Measurements from ENCODE around the gene KRIT1. TPM values are rescaled to one million over a fixed set of nuclear protein-coding genes. Genes with fewer than 3 reads are reported as not detected.
A peak's percentile ranks its signal among the peaks of the same experiment; 100 is the strongest.
"Not testable (repeated sequence)": the region's sequence is repeated elsewhere in the genome, so short reads cannot be mapped to it uniquely, and the experiment has no call there.

Gene KRIT1
- total RNA-seq, 4 donors from 2014 or later = 39.1 to 69.6 (median 59.2) TPM

- 10 to 13% methylated on average over 43 of the region's 60 CpGs for WGBS, 2 donors
- DNase-seq (ENCODE audit: low spot score in 2 of 2) = peak; percentile 85 to 97
- peak within 1 kb of the TSS; percentile 24 for H3K4me3 ChIP-seq (ENCODE audit: low read depth, poor library complexity, severe bottlenecking)
- TF ChIP-seq POLR2A (IDR thresholded peaks at IDR 0.05) (no peak), CTCF (IDR thresholded peaks at IDR 0.05) (peak in 1 of 3 donors; percentile 83)
- intact Hi-C loops (cut with DNase I; ENCODE audit: low total_unique reads) = no loop called here
Observed at GRCh38 chr7:92178928-92179924, 66.5 kb downstream of the KRIT1 start, which contains the start of gene LRRD1. LRRD1 (minus strand) TSS chr7:92179142; CDS start chr7:92165202, 13,940 bp downstream.

- TF ChIP-seq POLR2A (IDR thresholded peaks at IDR 0.05) = no peak
- TF ChIP-seq CTCF (IDR thresholded peaks at IDR 0.05) = no peak
- DNase-seq (ENCODE audit: low spot score in 2 of 2) = no peak
- no peak overlapping the region for H3K4me3 ChIP-seq (ENCODE audit: low read depth, poor library complexity, severe bottlenecking)
- intact Hi-C loops (cut with DNase I; ENCODE audit: low total_unique reads) = no loop called here
Observed at GRCh38 chr7:92177362-92177761, 68.4 kb downstream of the KRIT1 start.

- intact Hi-C loops (cut with DNase I; ENCODE audit: low total_unique reads); H3K4me3 ChIP-seq (ENCODE audit: low read depth, poor library complexity, severe bottlenecking); DNase-seq (ENCODE audit: low spot score in 2 of 2): not testable (repeated sequence)
- WGBS, 2 donors = 85 to 86% methylated on average over 2 of the region's 2 CpGs
Observed at GRCh38 chr7:92169529-92169928, 76.2 kb downstream of the KRIT1 start.

- no peak for DNase-seq (ENCODE audit: low spot score in 2 of 2)
- no peak for TF ChIP-seq POLR2A (IDR thresholded peaks at IDR 0.05)
- TF ChIP-seq CTCF (IDR thresholded peaks at IDR 0.05) = no peak
- H3K4me3 ChIP-seq (ENCODE audit: low read depth, poor library complexity, severe bottlenecking) = no peak overlapping the region
- WGBS, 2 donors = 77 to 81% methylated on average over 1 of the region's 1 CpG
- intact Hi-C loops (cut with DNase I; ENCODE audit: low total_unique reads) = no loop called here
Observed at GRCh38 chr7:92161271-92161670, 84.4 kb downstream of the KRIT1 start.

GRCh38 chr7:92158660-92159575 is 86.8 kb downstream of the KRIT1 start:
- no peak for TF ChIP-seq CTCF (IDR thresholded peaks at IDR 0.05)
- 77 to 86% methylated on average over 3 of the region's 3 CpGs for WGBS, 2 donors
- H3K4me3 ChIP-seq (ENCODE audit: low read depth, poor library complexity, severe bottlenecking) = no peak overlapping the region
- intact Hi-C loops (cut with DNase I; ENCODE audit: low total_unique reads) = no loop called here
- no peak for DNase-seq (ENCODE audit: low spot score in 2 of 2)

- no peak overlapping the region for H3K4me3 ChIP-seq (ENCODE audit: low read depth, poor library complexity, severe bottlenecking)
- intact Hi-C loops (cut with DNase I; ENCODE audit: low total_unique reads) = no loop called here
- no peak for DNase-seq (ENCODE audit: low spot score in 2 of 2)
- TF ChIP-seq CTCF (IDR thresholded peaks at IDR 0.05) (no peak), POLR2A (IDR thresholded peaks at IDR 0.05) (no peak)
Observed at GRCh38 chr7:92156990-92157389, 88.7 kb downstream of the KRIT1 start.
